ENCODE data around the gene NNAT.
"Not testable (repeated sequence)": the region's sequence is repeated elsewhere in the genome, so short reads cannot be mapped to it uniquely, and the experiment has no call there.

The NNAT gene

GRCh38 chr20:37521061-37521771 lies at the start of gene NNAT:
TSS of gene NNAT (plus strand) at chr20:37521250. CDS start at chr20:37521332, 82 bp downstream.
- FAIRE-seq (no peak), DNase-seq (ENCODE audit: extremely low spot score, insufficient read length, low read depth) (no peak)

- FAIRE-seq = no peak
- no peak for DNase-seq (ENCODE audit: extremely low spot score, insufficient read length, low read depth)
Measured at GRCh38 chr20:37471741-37472235, 49.3 kb upstream of the NNAT start.

- not testable (repeated sequence) for FAIRE-seq; DNase-seq (ENCODE audit: extremely low spot score, insufficient read length, low read depth)
Measured at GRCh38 chr20:37472435-37472834, 48.6 kb upstream of the NNAT start.

- FAIRE-seq = no peak
- DNase-seq (ENCODE audit: extremely low spot score, insufficient read length, low read depth) = no peak
Measured at GRCh38 chr20:37473249-37474000, 47.6 kb upstream of the NNAT start.

- FAIRE-seq (no peak), DNase-seq (ENCODE audit: extremely low spot score, insufficient read length, low read depth) (no peak)
Measured at GRCh38 chr20:37474386-37474785, 46.7 kb upstream of the NNAT start.

GRCh38 chr20:37475252-37475651 lies 45.8 kb upstream of the NNAT start:
- no peak for FAIRE-seq
- DNase-seq (ENCODE audit: extremely low spot score, insufficient read length, low read depth) = no peak

GRCh38 chr20:37477041-37477440 lies 44.0 kb upstream of the NNAT start:
- FAIRE-seq = no peak

GRCh38 chr20:37479266-37479665 lies 41.8 kb upstream of the NNAT start:
- no peak for FAIRE-seq
- DNase-seq (ENCODE audit: extremely low spot score, insufficient read length, low read depth) = no peak

More at GRCh38 chr20:37477041-37477440, 44.0 kb upstream of the NNAT start:
- DNase-seq (ENCODE audit: extremely low spot score, insufficient read length, low read depth) = no peak

- DNase-seq (ENCODE audit: extremely low spot score, insufficient read length, low read depth) (no peak), FAIRE-seq (no peak)
Measured at GRCh38 chr20:37479925-37480691, 40.9 kb upstream of the NNAT start.

- DNase-seq (ENCODE audit: extremely low spot score, insufficient read length, low read depth) = no peak
- FAIRE-seq = no peak
Measured at GRCh38 chr20:37480919-37481318, 40.1 kb upstream of the NNAT start.

GRCh38 chr20:37481610-37482009 lies 39.4 kb upstream of the NNAT start:
- FAIRE-seq = no peak

GRCh38 chr20:37484331-37484730 lies 36.7 kb upstream of the NNAT start:
- FAIRE-seq (no peak), DNase-seq (ENCODE audit: extremely low spot score, insufficient read length, low read depth) (no peak)

More at GRCh38 chr20:37481610-37482009, 39.4 kb upstream of the NNAT start:
- DNase-seq (ENCODE audit: extremely low spot score, insufficient read length, low read depth) = no peak

GRCh38 chr20:37486209-37486608 lies 34.8 kb upstream of the NNAT start:
- DNase-seq (ENCODE audit: extremely low spot score, insufficient read length, low read depth) = not testable (repeated sequence)
- FAIRE-seq = peak; percentile 53

- DNase-seq (ENCODE audit: extremely low spot score, insufficient read length, low read depth) (no peak), FAIRE-seq (no peak)
Measured at GRCh38 chr20:37490663-37491350, 30.2 kb upstream of the NNAT start.

- no peak for DNase-seq (ENCODE audit: extremely low spot score, insufficient read length, low read depth)
- no peak for FAIRE-seq
Measured at GRCh38 chr20:37492096-37492625, 28.9 kb upstream of the NNAT start.

GRCh38 chr20:37492945-37493344 lies 28.1 kb upstream of the NNAT start:
- DNase-seq (ENCODE audit: extremely low spot score, insufficient read length, low read depth) = no peak
- no peak for FAIRE-seq

GRCh38 chr20:37494301-37494700 lies 26.7 kb upstream of the NNAT start:
- FAIRE-seq = no peak
- no peak for DNase-seq (ENCODE audit: extremely low spot score, insufficient read length, low read depth)

GRCh38 chr20:37494796-37495195 lies 26.3 kb upstream of the NNAT start:
- FAIRE-seq (no peak), DNase-seq (ENCODE audit: extremely low spot score, insufficient read length, low read depth) (no peak)

GRCh38 chr20:37498066-37498665 lies 22.9 kb upstream of the NNAT start:
- FAIRE-seq (no peak), DNase-seq (ENCODE audit: extremely low spot score, insufficient read length, low read depth) (no peak)
